Measurements from ENCODE around the gene NCOA3.

DNA sequence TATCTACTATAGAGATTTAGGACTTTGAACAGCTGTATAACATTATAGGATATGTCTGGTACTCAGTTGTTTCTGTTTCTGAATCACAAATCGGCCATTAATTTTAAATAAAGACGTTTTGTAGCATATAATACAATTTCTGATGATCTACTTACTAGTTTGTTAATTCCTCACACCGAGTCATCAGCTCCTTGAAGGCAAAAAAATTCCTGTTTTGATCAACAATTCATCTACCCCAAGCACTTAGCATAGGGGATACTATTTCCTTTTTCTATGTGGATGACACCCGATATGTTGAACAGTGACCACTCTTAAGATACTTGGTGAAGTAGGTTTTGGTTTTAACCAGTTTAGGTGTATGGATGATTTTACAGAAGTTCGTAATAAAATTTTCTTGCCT, 107.3 kb downstream of the NCOA3 start:
- TF ChIP-seq, protein P1, sequence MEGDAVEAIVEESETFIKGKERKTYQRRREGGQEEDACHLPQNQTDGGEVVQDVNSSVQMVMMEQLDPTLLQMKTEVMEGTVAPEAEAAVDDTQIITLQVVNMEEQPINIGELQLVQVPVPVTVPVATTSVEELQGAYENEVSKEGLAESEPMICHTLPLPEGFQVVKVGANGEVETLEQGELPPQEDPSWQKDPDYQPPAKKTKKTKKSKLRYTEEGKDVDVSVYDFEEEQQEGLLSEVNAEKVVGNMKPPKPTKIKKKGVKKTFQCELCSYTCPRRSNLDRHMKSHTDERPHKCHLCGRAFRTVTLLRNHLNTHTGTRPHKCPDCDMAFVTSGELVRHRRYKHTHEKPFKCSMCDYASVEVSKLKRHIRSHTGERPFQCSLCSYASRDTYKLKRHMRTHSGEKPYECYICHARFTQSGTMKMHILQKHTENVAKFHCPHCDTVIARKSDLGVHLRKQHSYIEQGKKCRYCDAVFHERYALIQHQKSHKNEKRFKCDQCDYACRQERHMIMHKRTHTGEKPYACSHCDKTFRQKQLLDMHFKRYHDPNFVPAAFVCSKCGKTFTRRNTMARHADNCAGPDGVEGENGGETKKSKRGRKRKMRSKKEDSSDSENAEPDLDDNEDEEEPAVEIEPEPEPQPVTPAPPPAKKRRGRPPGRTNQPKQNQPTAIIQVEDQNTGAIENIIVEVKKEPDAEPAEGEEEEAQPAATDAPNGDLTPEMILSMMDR (IDR thresholded peaks at IDR 0.05; ENCODE audit: low read depth, low read length, poor library complexity, severe bottlenecking) = no peak
- TF ChIP-seq EZH2phosphoT487 (IDR thresholded peaks at IDR 0.05; ENCODE audit: borderline replicate concordance, low read length) = no peak
